Activated B cell treated with CpG ODN at 0.5 μM for 24 hours (primary cell): ENCODE results near the gene CD247. TPM values are rescaled to one million over a fixed set of nuclear protein-coding genes. Genes with fewer than 3 reads are reported as not detected.

Experiments used
- ATAC-seq: fragments of 200-7000 bp; cut with Tn5 transposase; one replicate; pipeline ENCODE4 v1.10.0; 2021; ENCODE audit warnings: low read depth, mild to moderate bottlenecking, moderate library complexity
- CTCF ChIA-PET: fragments of 350-600 bp; sonication (Branson Sonifier 250); formaldehyde crosslinking; loops from one replicate; lab custom pipeline; 2021; ENCODE audit warnings: antibody characterized with exemption; lab: Charles Lee
- POLR2A ChIA-PET: fragments of 350-600 bp; sonication (Branson Sonifier 250); formaldehyde crosslinking; loops from one replicate; lab custom pipeline; 2021; ENCODE audit warnings: antibody characterized with exemption; lab: Charles Lee
- DNase-seq: peaks from one replicate; pipeline ENCODE4 v3.0.0; 2022
- H3K27ac Mint-ChIP-seq: one replicate; pipeline ENCODE4 v1.8.0; 2020; ENCODE audit warnings: mixed read lengths
- H3K27me3 Mint-ChIP-seq: one replicate; pipeline ENCODE4 v1.8.0; 2021; ENCODE audit warnings: mixed read lengths
- H3K36me3 Mint-ChIP-seq: one replicate; pipeline ENCODE4 v1.8.0; 2021; ENCODE audit warnings: low read depth, mixed read lengths
- H3K4me1 Mint-ChIP-seq: one replicate; pipeline ENCODE4 v1.8.0; 2021; ENCODE audit warnings: mixed read lengths
- H3K4me3 Mint-ChIP-seq: one replicate; pipeline ENCODE4 v1.8.0; 2020; ENCODE audit warnings: mild to moderate bottlenecking, mixed read lengths
- H3K9me3 Mint-ChIP-seq: one replicate; pipeline ENCODE4 v1.8.0; 2020; ENCODE audit warnings: mixed read lengths
- CTCF ChIP-seq: fragments of 200-600 bp; IDR thresholded peaks from one replicate; pipeline ENCODE4 v1.8.0; 2022; ENCODE audit warnings: antibody characterized with exemption, mild to moderate bottlenecking
- intact Hi-C: fragments of 100-400 bp; cut with micrococcal nuclease; formaldehyde crosslinking; loops from one replicate; pipeline ENCODE4 v1.15.1; 2024
- total RNA-seq: library from RNA; stranded (reverse); gene quantifications from 2 replicates; pipeline ENCODE4 v1.2.3, GENCODE V29; 2022

The CD247 gene
- total RNA-seq, 1 donor from 2014 or later: 1.0 TPM

GRCh38 chr1:167546935-167547334 lies 28.6 kb upstream of the CD247 start:
- no peak for ATAC-seq
- intact Hi-C loops: no loop called here
- DNase-seq: no peak
- Mint-ChIP-seq H3K27ac (no peak overlapping the region), H3K4me3 (no peak overlapping the region), H3K9me3 (no peaks in the 10 kb centered on the region), H3K27me3 (no peaks in the 10 kb centered on the region), H3K36me3 (peaks cover 17% of the 10 kb centered on the region), H3K4me1 (peaks cover 3% of the 10 kb centered on the region)
- CTCF ChIA-PET: interaction anchor here (0.9 to 2.0 kb wide), 2 partner anchors 9 to 637 kb away, joined by 3 to 4 read pairs; no protein-coding TSS in a partner anchor
- TF ChIP-seq CTCF: no peak
- POLR2A ChIA-PET: no interaction called here

- ATAC-seq: no peak
- Mint-ChIP-seq H3K27me3 (no peaks in the 10 kb centered on the region), H3K4me1 (peaks cover 6% of the 10 kb centered on the region), H3K36me3 (peaks cover 17% of the 10 kb centered on the region), H3K4me3 (no peak overlapping the region), H3K27ac (no peak overlapping the region), H3K9me3 (no peaks in the 10 kb centered on the region)
- no peak for TF ChIP-seq CTCF
- POLR2A ChIA-PET: no interaction called here
- DNase-seq: no peak
- CTCF ChIA-PET: no interaction called here
- intact Hi-C loops: no loop called here
Measured at GRCh38 chr1:167545349-167545748, 27.0 kb upstream of the CD247 start.

GRCh38 chr1:167544447-167545093 lies 26.2 kb upstream of the CD247 start:
- Mint-ChIP-seq H3K4me3 (no peak overlapping the region), H3K4me1 (peaks cover 11% of the 10 kb centered on the region), H3K36me3 (peaks cover 17% of the 10 kb centered on the region), H3K27me3 (no peaks in the 10 kb centered on the region), H3K9me3 (no peaks in the 10 kb centered on the region), H3K27ac (no peak overlapping the region)
- CTCF ChIA-PET: interaction anchor here (1.1 kb wide), 1 partner anchor 11 kb away, joined by 3 read pairs; no protein-coding TSS in a partner anchor
- TF ChIP-seq CTCF: no peak
- DNase-seq: no peak
- POLR2A ChIA-PET: no interaction called here
- ATAC-seq: no peak
- intact Hi-C loops: no loop called here

- intact Hi-C loops: no loop called here
- Mint-ChIP-seq H3K9me3 (no peaks in the 10 kb centered on the region), H3K36me3 (peaks cover 17% of the 10 kb centered on the region), H3K4me1 (peaks cover 19% of the 10 kb centered on the region), H3K27ac (no peak overlapping the region), H3K27me3 (no peaks in the 10 kb centered on the region), H3K4me3 (no peak overlapping the region)
- no peak for TF ChIP-seq CTCF
- CTCF ChIA-PET: interaction anchor here (1.1 to 2.2 kb wide), 2 partner anchors 11 to 12 kb away, joined by 3 to 8 read pairs; no protein-coding TSS in a partner anchor
- POLR2A ChIA-PET: interaction anchor here (0.7 kb wide), 1 partner anchor 160 kb away, joined by 3 read pairs; no protein-coding TSS in a partner anchor
- ATAC-seq: no peak
- no peak for DNase-seq
Measured at GRCh38 chr1:167543199-167543990, 25.1 kb upstream of the CD247 start.
